HG02678 (cell line): Measurements from ENCODE around the gene FAM227A.
A peak's percentile ranks its signal among the peaks of the same experiment; 100 is the strongest.
"Not testable (repeated sequence)": the region's sequence is repeated elsewhere in the genome, so short reads cannot be mapped to it uniquely, and the experiment has no call there.

Source experiments
- ATAC-seq: cut with Tn5 transposase; IDR thresholded peaks from one replicate; pipeline ENCODE4 v1.9.1; 2021; ENCODE audit warnings: mild to moderate bottlenecking, moderate library complexity; ENCODE audit not compliant: unreplicated experiment

FAM227A gene

GRCh38 chr22:38612217-38613006 is 43.8 kb downstream of the FAM227A start:
- ATAC-seq, result no peak

GRCh38 chr22:38611559-38611958 is 44.6 kb downstream of the FAM227A start:
- ATAC-seq, result no peak

GRCh38 chr22:38610234-38610633 is 46.0 kb downstream of the FAM227A start:
- ATAC-seq, result no peak

- no peak for ATAC-seq
Measured at GRCh38 chr22:38608992-38609750, 47.0 kb downstream of the FAM227A start.

- no peak for ATAC-seq
Measured at GRCh38 chr22:38607680-38608079, 48.5 kb downstream of the FAM227A start.

GRCh38 chr22:38602166-38602565 is 54.0 kb downstream of the FAM227A start:
- no peak for ATAC-seq

GRCh38 chr22:38601221-38601764 is 54.9 kb downstream of the FAM227A start:
- no peak for ATAC-seq

- ATAC-seq, result no peak
Measured at GRCh38 chr22:38599466-38599865, 56.7 kb downstream of the FAM227A start.

GRCh38 chr22:38582923-38583322 is 73.3 kb downstream of the FAM227A start:
- not testable (repeated sequence) for ATAC-seq

- no peak for ATAC-seq
Measured at GRCh38 chr22:38578505-38578904, 77.7 kb downstream of the FAM227A start.

GRCh38 chr22:38572065-38572464 is 84.1 kb downstream of the FAM227A start:
- ATAC-seq, result no peak

- ATAC-seq, result peak; percentile 22
Measured at GRCh38 chr22:38570779-38571364, 85.3 kb downstream of the FAM227A start.

GRCh38 chr22:38569972-38570778 is 86.0 kb downstream of the FAM227A start, which contains the start of gene DMC1:
Gene DMC1, minus strand, starts transcription at chr22:38570183. Its CDS starts 1,927 bp downstream, at chr22:38568256.
- peak; percentile 61 for ATAC-seq

- no peak for ATAC-seq
Measured at GRCh38 chr22:38569181-38569971, 86.8 kb downstream of the FAM227A start.

GRCh38 chr22:38567531-38568285 is 88.5 kb downstream of the FAM227A start:
- ATAC-seq, result no peak

GRCh38 chr22:38566726-38567504 is 89.3 kb downstream of the FAM227A start:
- no peak for ATAC-seq

GRCh38 chr22:38565441-38565840 is 90.8 kb downstream of the FAM227A start:
- ATAC-seq, result no peak

GRCh38 chr22:38564669-38565068 is 91.5 kb downstream of the FAM227A start:
- ATAC-seq, result no peak
